CD4-positive, alpha-beta T cell (primary cell): Measurements from ENCODE around the gene MED8. TPM values are rescaled to one million over a fixed set of nuclear protein-coding genes. Genes with fewer than 3 reads are reported as not detected.
A peak's percentile ranks its signal among the peaks of the same experiment; 100 is the strongest.

Experiments used
- ATAC-seq: fragments of 200-7000 bp; cut with Tn5 transposase; one replicate; pipeline ENCODE4 v1.10.0; 2022; ENCODE audit warnings: mild to moderate bottlenecking; ENCODE audit not compliant: poor library complexity
- CTCF ChIA-PET: fragments of 350-600 bp; sonication (Branson Sonifier 250); formaldehyde crosslinking; loops from one replicate; lab custom pipeline; 2021; ENCODE audit warnings: antibody characterized with exemption, inconsistent platforms; lab: Charles Lee
- POLR2A ChIA-PET: fragments of 350-600 bp; sonication (Branson Sonifier 250); formaldehyde crosslinking; loops from one replicate; lab custom pipeline; 2021; ENCODE audit warnings: antibody characterized with exemption, inconsistent platforms; lab: Charles Lee
- DNase-seq, 14 experiments: peaks; one replicate each; pipeline ENCODE4 v3.0.0-alpha.2; 2013 to 2020; ENCODE audit warnings: mixed read lengths in 2 of 14
- H3K27ac ChIP-seq, 2 donors: one replicate each; pipeline versions ENCODE4 v1.5.1 to v1.7.0; 2013; ENCODE audit warnings: low read length in 2 of 2, low read depth in 1 of 2, mild to moderate bottlenecking in 1 of 2
- H3K27me3 ChIP-seq, 2 experiments: 1 replicate in 1 of 2; 2 replicates in 1 of 2; pipeline versions ENCODE4 v1.6.1 to v1.7.0; 2013; ENCODE audit warnings: low read length in 2 of 2, control low read depth in 1 of 2, mild to moderate bottlenecking in 1 of 2, moderate library complexity in 1 of 2; ENCODE audit not compliant: insufficient read depth in 2 of 2, control insufficient read depth in 1 of 2
- H3K36me3 ChIP-seq: one replicate; pipeline ENCODE4 v1.6.1; 2013; ENCODE audit warnings: low read length, control low read depth; ENCODE audit not compliant: insufficient read depth
- H3K4me1 ChIP-seq: one replicate; pipeline ENCODE4 v1.6.1; 2013; ENCODE audit warnings: low read length, control low read depth; ENCODE audit not compliant: insufficient read depth
- H3K4me3 ChIP-seq: one replicate; pipeline ENCODE4 v1.5.1; 2013; ENCODE audit warnings: mild to moderate bottlenecking, low read length, moderate library complexity
- H3K9me3 ChIP-seq, 2 experiments: 1 replicate in 1 of 2; 2 replicates in 1 of 2; pipeline versions ENCODE4 v1.6.1 to v1.7.0; 2013; ENCODE audit warnings: low read length in 2 of 2, mild to moderate bottlenecking in 2 of 2, control low read depth in 1 of 2, moderate library complexity in 1 of 2; ENCODE audit not compliant: control insufficient read depth in 1 of 2, insufficient read depth in 1 of 2
- H3K27ac Mint-ChIP-seq: one replicate; pipeline ENCODE4 v1.8.0; 2020; ENCODE audit warnings: mixed read lengths
- H3K27me3 Mint-ChIP-seq: one replicate; pipeline ENCODE4 v1.8.0; 2021; ENCODE audit warnings: mixed read lengths
- H3K36me3 Mint-ChIP-seq: one replicate; pipeline ENCODE4 v1.8.0; 2021; ENCODE audit warnings: low read depth, mixed read lengths
- H3K4me1 Mint-ChIP-seq: one replicate; pipeline ENCODE4 v1.8.0; 2021; ENCODE audit warnings: low read depth, mixed read lengths
- H3K4me3 Mint-ChIP-seq: one replicate; pipeline ENCODE4 v1.8.0; 2020; ENCODE audit warnings: mild to moderate bottlenecking, mixed read lengths
- H3K9me3 Mint-ChIP-seq: one replicate; pipeline ENCODE4 v1.8.0; 2020; ENCODE audit warnings: mixed read lengths
- CTCF ChIP-seq: fragments of 200-600 bp; IDR thresholded peaks from one replicate; pipeline ENCODE4 v1.8.0; 2022; ENCODE audit warnings: antibody characterized with exemption, mild to moderate bottlenecking
- intact Hi-C, 2 experiments: fragments of 100-400 bp; cut with DNase I in 1 of 2; cut with micrococcal nuclease in 1 of 2; formaldehyde crosslinking; loops; one replicate each; pipeline versions ENCODE4 v1.15.1 to v1.9.0; 2023 to 2025; cut with DNase I, micrococcal nuclease
- total RNA-seq, 174 experiments: library from RNA in 2 of 174; stranded (reverse) in 2 of 174; gene quantifications; one replicate each; pipeline ENCODE4 v1.2.3 and lab custom pipeline; 2021 to 2026

Gene MED8
- total RNA-seq, 2 experiments from 2014 or later = 14.8 to 17.6 TPM

DNA sequence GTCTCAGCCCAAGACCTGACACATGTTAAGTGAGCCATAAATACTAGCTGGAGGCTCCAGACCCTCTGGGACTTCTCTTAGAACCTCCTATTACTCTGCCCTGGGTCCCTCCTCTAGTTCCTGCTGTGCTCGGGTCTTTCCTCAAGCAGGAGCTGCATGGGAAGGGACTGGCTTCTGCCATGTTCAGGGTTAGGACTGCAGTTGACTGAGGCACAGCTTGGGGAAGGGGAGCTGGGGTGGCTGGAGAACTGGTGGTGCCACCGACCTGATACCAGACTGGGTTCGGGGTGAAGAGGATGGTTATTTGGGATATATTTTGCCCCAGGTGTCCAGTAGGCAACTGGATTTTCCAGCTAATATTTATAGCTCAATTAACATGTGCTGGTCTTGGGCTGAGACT, 48.4 kb upstream of the MED8 start:
- CTCF ChIA-PET = no interaction called here
- Histone ChIP-seq H3K4me1 (no peaks in the 10 kb centered on the region), H3K36me3 (peaks cover 61% of the 10 kb centered on the region), H3K27ac (no peak overlapping the region), H3K9me3 (no peaks in the 10 kb centered on the region), H3K4me3 (no peak overlapping the region), H3K27me3 (no peaks in the 10 kb centered on the region)
- no peak for DNase-seq
- no peak for TF ChIP-seq CTCF
- H3K4me3 Mint-ChIP-seq = no peak overlapping the region
- POLR2A ChIA-PET = interaction anchor here (1.6 kb wide), 1 partner anchor 10 kb away, joined by 5 read pairs; no protein-coding TSS in a partner anchor
- ATAC-seq = no peak
- no peak overlapping the region for H3K27ac Mint-ChIP-seq
- no peaks in the 10 kb centered on the region for H3K9me3 Mint-ChIP-seq
- intact Hi-C loops = no loop called here
- no peaks in the 10 kb centered on the region for H3K27me3 Mint-ChIP-seq
- no peaks in the 10 kb centered on the region for H3K4me1 Mint-ChIP-seq
- H3K36me3 Mint-ChIP-seq = peaks cover 78% of the 10 kb centered on the region

GRCh38 chr1:43437031-43437973, 47.7 kb upstream of the MED8 start:
- Histone ChIP-seq H3K27ac (no peak overlapping the region), H3K4me1 (no peaks in the 10 kb centered on the region), H3K36me3 (peaks cover 61% of the 10 kb centered on the region), H3K9me3 (no peaks in the 10 kb centered on the region), H3K4me3 (no peak overlapping the region), H3K27me3 (no peaks in the 10 kb centered on the region)
- ATAC-seq = no peak
- Mint-ChIP-seq H3K27me3 (no peaks in the 10 kb centered on the region), H3K9me3 (no peaks in the 10 kb centered on the region), H3K4me3 (no peak overlapping the region), H3K27ac (no peak overlapping the region), H3K4me1 (no peaks in the 10 kb centered on the region), H3K36me3 (peaks cover 78% of the 10 kb centered on the region)
- no peak for DNase-seq
- ChIA-PET CTCF (no interaction called here), POLR2A (no interaction called here)
- intact Hi-C loops = no loop called here
- no peak for TF ChIP-seq CTCF

- H3K27ac Mint-ChIP-seq = peak overlapping the region; percentile 3
- POLR2A ChIA-PET = no interaction called here
- Histone ChIP-seq H3K4me1 (no peaks in the 10 kb centered on the region), H3K27me3 (no peaks in the 10 kb centered on the region), H3K27ac (no peak overlapping the region), H3K4me3 (no peak overlapping the region), H3K9me3 (no peaks in the 10 kb centered on the region), H3K36me3 (peaks cover 63% of the 10 kb centered on the region)
- intact Hi-C loops = no loop called here
- no peak for ATAC-seq
- H3K4me1 Mint-ChIP-seq = no peaks in the 10 kb centered on the region
- CTCF ChIA-PET = no interaction called here
- no peak for DNase-seq
- no peaks in the 10 kb centered on the region for H3K9me3 Mint-ChIP-seq
- peaks cover 82% of the 10 kb centered on the region for H3K36me3 Mint-ChIP-seq
- TF ChIP-seq CTCF = no peak
- H3K4me3 Mint-ChIP-seq = no peak overlapping the region
- H3K27me3 Mint-ChIP-seq = no peaks in the 10 kb centered on the region
Observed at GRCh38 chr1:43436371-43436770, 46.8 kb upstream of the MED8 start.
